ENCODE results near the gene VDR.

GRCh38 chr12:47945341-47945728, 40.5 kb upstream of the VDR start:
- TF ChIP-seq CTCF (IDR thresholded peaks at IDR 0.05; ENCODE audit: low read depth, low read length) (no peak), EZH2phosphoT487 (IDR thresholded peaks at IDR 0.05; ENCODE audit: low read depth) (no peak)
